Type B pancreatic cell (in vitro differentiated cells): ENCODE data around the gene PRIM2. TPM values are rescaled to one million over a fixed set of nuclear protein-coding genes. Genes with fewer than 3 reads are reported as not detected.
"Not testable (repeated sequence)": the region's sequence is repeated elsewhere in the genome, so short reads cannot be mapped to it uniquely, and the experiment has no call there.

ENCODE experiments used
- DNase-seq: peaks from one replicate; pipeline ENCODE4 v3.0.0; 2021; ENCODE audit warnings: mixed read lengths; ENCODE audit not compliant: unreplicated experiment; ENCODE audit errors: extremely low spot score
- H3K27ac Mint-ChIP-seq: 2 replicates; pipeline ENCODE4 v1.8.0; 2021; ENCODE audit warnings: mild to moderate bottlenecking, mixed read lengths
- H3K27me3 Mint-ChIP-seq: 2 replicates; pipeline ENCODE4 v1.8.0; 2021; ENCODE audit warnings: mixed read lengths
- H3K36me3 Mint-ChIP-seq: 2 replicates; pipeline ENCODE4 v1.8.0; 2021; ENCODE audit warnings: mixed read lengths
- H3K4me1 Mint-ChIP-seq: one replicate; pipeline ENCODE4 v1.8.0; 2021; ENCODE audit warnings: mixed read lengths; ENCODE audit not compliant: unreplicated experiment
- H3K4me3 Mint-ChIP-seq: 2 replicates; pipeline ENCODE4 v1.8.0; 2021; ENCODE audit warnings: mild to moderate bottlenecking, mixed read lengths
- H3K9me3 Mint-ChIP-seq: 2 replicates; pipeline ENCODE4 v1.8.0; 2021; ENCODE audit warnings: mixed read lengths
- total RNA-seq: library from RNA; stranded (reverse); gene quantifications from 2 replicates; pipeline ENCODE4 v1.2.1, GENCODE V29; 2021; ENCODE audit warnings: low replicate concordance
- TF ChIP-seq, protein P1 (sequence below): fragments of 200-600 bp; sonication (generic); conservative IDR thresholded peaks from 2 replicates; pipeline ENCODE4 v1.5.0; 2021; ENCODE audit warnings: antibody characterized with exemption, mild to moderate bottlenecking

The PRIM2 gene
- total RNA-seq, 1 donor from 2014 or later: 26.6 TPM

DNA sequence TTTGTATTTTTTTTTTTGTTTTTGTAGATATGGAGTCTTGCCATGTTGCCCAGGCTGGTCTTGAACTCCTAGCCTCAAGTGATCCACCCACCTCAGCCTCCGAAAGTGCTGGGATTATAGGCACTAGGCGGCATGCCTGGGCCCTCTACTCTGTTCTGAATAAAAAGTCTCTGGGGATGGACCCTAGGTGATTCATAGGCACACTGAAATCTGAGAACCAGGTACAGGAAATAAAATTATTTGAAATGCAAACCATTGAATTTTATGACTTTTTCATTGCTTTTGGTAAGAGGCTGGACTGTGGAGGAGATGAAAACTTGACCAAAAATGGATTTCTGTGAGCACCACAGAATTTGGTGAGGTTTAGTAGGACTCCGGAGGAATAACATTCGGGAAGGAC is 117.5 kb downstream of the PRIM2 start:
- Mint-ChIP-seq H3K9me3 (no peaks in the 10 kb centered on the region), H3K36me3 (no peaks in the 10 kb centered on the region), H3K27ac (peak overlapping the region; percentile 21), H3K4me3 (no peak overlapping the region), H3K27me3 (no peaks in the 10 kb centered on the region), H3K4me1 (peaks cover 25% of the 10 kb centered on the region)
- TF ChIP-seq, protein P1, sequence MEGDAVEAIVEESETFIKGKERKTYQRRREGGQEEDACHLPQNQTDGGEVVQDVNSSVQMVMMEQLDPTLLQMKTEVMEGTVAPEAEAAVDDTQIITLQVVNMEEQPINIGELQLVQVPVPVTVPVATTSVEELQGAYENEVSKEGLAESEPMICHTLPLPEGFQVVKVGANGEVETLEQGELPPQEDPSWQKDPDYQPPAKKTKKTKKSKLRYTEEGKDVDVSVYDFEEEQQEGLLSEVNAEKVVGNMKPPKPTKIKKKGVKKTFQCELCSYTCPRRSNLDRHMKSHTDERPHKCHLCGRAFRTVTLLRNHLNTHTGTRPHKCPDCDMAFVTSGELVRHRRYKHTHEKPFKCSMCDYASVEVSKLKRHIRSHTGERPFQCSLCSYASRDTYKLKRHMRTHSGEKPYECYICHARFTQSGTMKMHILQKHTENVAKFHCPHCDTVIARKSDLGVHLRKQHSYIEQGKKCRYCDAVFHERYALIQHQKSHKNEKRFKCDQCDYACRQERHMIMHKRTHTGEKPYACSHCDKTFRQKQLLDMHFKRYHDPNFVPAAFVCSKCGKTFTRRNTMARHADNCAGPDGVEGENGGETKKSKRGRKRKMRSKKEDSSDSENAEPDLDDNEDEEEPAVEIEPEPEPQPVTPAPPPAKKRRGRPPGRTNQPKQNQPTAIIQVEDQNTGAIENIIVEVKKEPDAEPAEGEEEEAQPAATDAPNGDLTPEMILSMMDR: no peak
- no peak for DNase-seq

GRCh38 chr6:57435475-57436160 is 118.2 kb downstream of the PRIM2 start:
- H3K9me3 Mint-ChIP-seq: no peaks in the 10 kb centered on the region
- peaks cover 25% of the 10 kb centered on the region for H3K4me1 Mint-ChIP-seq
- TF ChIP-seq, protein P1: no peak
- H3K36me3 Mint-ChIP-seq: no peaks in the 10 kb centered on the region
- H3K27ac Mint-ChIP-seq: peak overlapping the region; percentile 21
- H3K27me3 Mint-ChIP-seq: no peaks in the 10 kb centered on the region
- DNase-seq: no peak
- peak overlapping the region; percentile 60 for H3K4me3 Mint-ChIP-seq

DNA sequence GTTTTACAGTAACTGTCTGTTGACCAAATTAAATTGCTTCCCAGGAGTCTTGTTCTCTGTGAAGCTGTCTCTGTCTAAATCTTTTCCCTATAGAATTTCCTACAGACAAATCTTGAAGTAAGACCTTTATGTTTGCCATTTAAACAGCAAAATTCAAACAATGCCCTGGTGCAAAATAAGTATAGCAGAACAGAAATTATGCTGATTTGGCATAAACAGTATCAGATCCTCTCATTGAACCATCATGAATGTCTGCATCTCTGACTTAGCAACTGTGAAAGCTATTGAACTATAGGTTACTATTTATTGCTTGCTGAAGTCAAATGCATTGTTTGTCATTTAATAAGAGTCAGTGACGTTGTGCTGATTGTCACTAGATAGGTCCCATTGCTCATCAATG is 123.3 kb downstream of the PRIM2 start:
- H3K4me1 Mint-ChIP-seq: peaks cover 13% of the 10 kb centered on the region
- not testable (repeated sequence) for H3K9me3 Mint-ChIP-seq

GRCh38 chr6:57442133-57442532 is 124.7 kb downstream of the PRIM2 start:
- DNase-seq, H3K9me3 Mint-ChIP-seq, H3K4me3 Mint-ChIP-seq, H3K4me1 Mint-ChIP-seq, H3K36me3 Mint-ChIP-seq, H3K27me3 Mint-ChIP-seq, H3K27ac Mint-ChIP-seq: not testable (repeated sequence)

More for the DNA sequence above, 123.3 kb downstream of the PRIM2 start:
- DNase-seq, H3K36me3 Mint-ChIP-seq, H3K27me3 Mint-ChIP-seq, H3K4me3 Mint-ChIP-seq, H3K27ac Mint-ChIP-seq: not testable (repeated sequence)

DNA sequence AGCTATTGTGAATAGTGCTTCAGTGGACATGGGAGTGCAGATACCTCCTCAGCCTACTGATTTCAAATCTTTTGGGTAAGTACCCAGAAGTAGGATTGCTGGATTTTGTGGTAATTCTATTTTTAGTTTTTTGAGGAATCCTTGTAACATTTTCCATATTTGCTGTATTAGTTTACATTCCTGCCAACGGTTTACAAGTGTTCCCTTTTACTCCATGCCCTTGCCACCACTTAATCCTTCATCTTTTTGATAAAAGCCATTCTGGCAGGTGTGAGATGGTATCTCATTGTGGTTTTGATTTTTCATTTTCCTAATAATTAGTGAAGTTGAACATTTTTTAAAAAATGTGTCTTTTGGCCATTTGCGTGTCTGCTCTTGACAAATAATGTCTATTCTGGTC is 125.8 kb downstream of the PRIM2 start:
- H3K27ac Mint-ChIP-seq, DNase-seq, H3K4me3 Mint-ChIP-seq, H3K4me1 Mint-ChIP-seq, H3K9me3 Mint-ChIP-seq, H3K27me3 Mint-ChIP-seq, H3K36me3 Mint-ChIP-seq: not testable (repeated sequence)

GRCh38 chr6:57444787-57445186 is 127.4 kb downstream of the PRIM2 start:
- H3K27ac Mint-ChIP-seq, H3K27me3 Mint-ChIP-seq, DNase-seq, H3K36me3 Mint-ChIP-seq, H3K9me3 Mint-ChIP-seq, H3K4me3 Mint-ChIP-seq, H3K4me1 Mint-ChIP-seq: not testable (repeated sequence)

- H3K9me3 Mint-ChIP-seq, H3K36me3 Mint-ChIP-seq, H3K27me3 Mint-ChIP-seq, DNase-seq, H3K4me1 Mint-ChIP-seq, H3K4me3 Mint-ChIP-seq: not testable (repeated sequence)
- H3K27ac Mint-ChIP-seq: peak overlapping the region; percentile 26
Measured at GRCh38 chr6:57445379-57445778, 127.9 kb downstream of the PRIM2 start.

DNA sequence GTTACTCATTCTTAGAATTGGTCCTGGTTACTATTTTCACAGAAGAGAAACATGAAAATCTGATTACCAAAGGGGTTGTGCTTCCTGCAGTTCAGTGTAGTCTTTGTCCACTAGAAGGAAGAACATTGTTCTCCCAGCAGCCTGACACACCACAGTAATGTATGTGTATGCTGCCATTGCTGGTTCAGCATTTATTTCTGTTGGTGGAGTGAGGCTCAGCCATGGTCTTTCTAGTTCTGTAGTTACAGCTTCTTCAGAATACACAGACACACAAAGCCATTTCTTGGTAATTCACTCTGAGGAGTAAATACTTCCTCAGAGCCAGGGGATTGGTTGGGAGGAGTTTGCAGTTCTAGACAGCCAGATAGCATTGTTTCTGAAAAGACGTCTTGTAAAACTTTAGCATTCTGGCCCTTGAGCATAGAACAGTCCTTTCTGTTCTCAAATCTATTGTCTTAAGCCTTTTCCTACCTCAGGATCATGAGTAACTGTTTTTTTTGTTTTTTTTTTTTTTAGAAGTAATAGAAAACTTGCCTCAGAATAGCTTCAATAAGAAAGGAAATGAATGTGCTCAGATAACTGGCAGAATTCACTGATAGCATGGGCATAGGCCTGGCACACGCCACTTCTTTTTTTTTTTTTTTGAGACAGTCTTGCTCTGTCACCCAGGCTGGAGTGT is 128.5 kb downstream of the PRIM2 start:
- not testable (repeated sequence) for DNase-seq, H3K27me3 Mint-ChIP-seq, H3K9me3 Mint-ChIP-seq, H3K4me3 Mint-ChIP-seq, H3K36me3 Mint-ChIP-seq, H3K27ac Mint-ChIP-seq, H3K4me1 Mint-ChIP-seq

DNA sequence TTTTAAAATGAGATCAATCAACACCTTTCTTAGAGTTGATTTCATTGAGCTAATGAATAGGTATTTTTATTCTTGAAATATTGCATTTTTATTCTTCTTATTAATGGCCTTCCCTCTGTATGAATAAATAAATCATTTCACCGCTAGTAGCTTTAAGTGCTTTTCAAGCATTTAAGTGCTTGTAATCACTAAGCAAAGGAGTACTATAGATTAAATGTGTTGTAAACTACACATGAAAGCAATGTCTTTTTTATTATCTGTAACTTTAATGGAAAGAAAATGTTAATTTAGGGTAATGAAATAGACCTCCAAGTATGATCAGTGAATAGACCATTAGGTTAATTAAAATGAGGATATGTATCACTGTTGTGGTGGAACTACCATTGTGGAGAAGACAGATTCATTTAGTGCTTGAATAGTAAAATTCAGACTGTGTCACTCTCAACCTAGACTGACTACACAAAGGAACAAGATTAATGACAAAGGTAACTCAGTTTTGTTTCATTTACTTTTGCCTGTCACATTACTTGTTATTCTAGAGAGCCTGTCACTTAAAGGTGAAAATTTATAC is 132.2 kb downstream of the PRIM2 start:
- H3K36me3 Mint-ChIP-seq, H3K4me1 Mint-ChIP-seq, H3K4me3 Mint-ChIP-seq, H3K27ac Mint-ChIP-seq, DNase-seq, H3K9me3 Mint-ChIP-seq, H3K27me3 Mint-ChIP-seq: not testable (repeated sequence)

DNA sequence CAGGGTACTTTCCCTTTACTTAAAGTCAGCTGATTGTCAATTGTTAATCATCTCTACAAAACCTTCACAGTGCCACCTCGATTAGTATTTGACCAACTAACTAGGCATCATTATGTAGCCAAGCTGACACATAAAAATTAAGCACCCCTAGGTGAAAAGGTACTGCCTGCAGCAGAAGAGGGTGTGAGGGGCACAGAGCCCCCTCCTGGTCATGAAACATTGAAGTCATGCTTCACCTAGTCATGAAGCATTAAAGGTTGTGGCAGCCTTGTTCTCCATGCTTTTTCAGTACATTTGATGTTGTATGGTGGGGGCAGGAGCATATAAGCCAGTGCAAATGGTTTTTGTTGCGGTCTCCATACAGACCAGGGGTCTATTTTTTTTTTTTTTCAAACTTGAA is 142.4 kb downstream of the PRIM2 start:
- DNase-seq, H3K4me3 Mint-ChIP-seq, H3K9me3 Mint-ChIP-seq, H3K27me3 Mint-ChIP-seq, H3K27ac Mint-ChIP-seq: not testable (repeated sequence)
- H3K36me3 Mint-ChIP-seq: peaks cover 15% of the 10 kb centered on the region
- H3K4me1 Mint-ChIP-seq: peaks cover 14% of the 10 kb centered on the region

GRCh38 chr6:57461022-57461421 is 143.6 kb downstream of the PRIM2 start:
- DNase-seq, H3K9me3 Mint-ChIP-seq, H3K27ac Mint-ChIP-seq, H3K4me3 Mint-ChIP-seq, H3K27me3 Mint-ChIP-seq: not testable (repeated sequence)
- H3K4me1 Mint-ChIP-seq: peaks cover 14% of the 10 kb centered on the region
- peaks cover 16% of the 10 kb centered on the region for H3K36me3 Mint-ChIP-seq

- peaks cover 14% of the 10 kb centered on the region for H3K4me1 Mint-ChIP-seq
- not testable (repeated sequence) for H3K4me3 Mint-ChIP-seq, H3K9me3 Mint-ChIP-seq, H3K27me3 Mint-ChIP-seq, H3K36me3 Mint-ChIP-seq, H3K27ac Mint-ChIP-seq, DNase-seq
Measured at GRCh38 chr6:57463809-57464208, 146.4 kb downstream of the PRIM2 start.
